HG02571 (cell line): ENCODE data around the gene CPN2.

Experiments
- ATAC-seq: cut with Tn5 transposase; IDR thresholded peaks from one replicate; pipeline ENCODE4 v1.9.1; 2021; ENCODE audit warnings: mild to moderate bottlenecking, moderate library complexity; ENCODE audit not compliant: unreplicated experiment

The CPN2 gene

GRCh38 chr3:194298331-194299227 is 52.5 kb downstream of the CPN2 start:
- no peak for ATAC-seq

- no peak for ATAC-seq
These were observed 54.5 kb downstream of the CPN2 start for GRCh38 chr3:194296454-194297263.

GRCh38 chr3:194294895-194295214 is 56.3 kb downstream of the CPN2 start:
- ATAC-seq: no peak

GRCh38 chr3:194294199-194294894 is 56.8 kb downstream of the CPN2 start:
- ATAC-seq: no peak

- ATAC-seq: no peak
These were observed 57.5 kb downstream of the CPN2 start for GRCh38 chr3:194293546-194294198.

- ATAC-seq: no peak
These were observed 58.8 kb downstream of the CPN2 start for GRCh38 chr3:194292331-194292730.
